Fibroblast of lung (primary cell): ENCODE results near the gene INVS. TPM values are rescaled to one million over a fixed set of nuclear protein-coding genes. Genes with fewer than 3 reads are reported as not detected.
"Not testable (repeated sequence)": the region's sequence is repeated elsewhere in the genome, so short reads cannot be mapped to it uniquely, and the experiment has no call there.

Experiments used
- DNase-seq, 2 donors: peaks; one replicate each; pipeline versions ENCODE4 v3.0.0 to v3.0.0-alpha.2; 2010; ENCODE audit warnings: low read depth in 2 of 2
- H2AFZ ChIP-seq: 2 replicates; pipeline ENCODE4 v1.5.1; 2012; ENCODE audit warnings: low read length, control low read depth, inconsistent platforms
- H3K27ac ChIP-seq: 2 replicates; pipeline ENCODE4 v1.5.1; 2011; ENCODE audit warnings: low read length, control low read depth; ENCODE audit not compliant: insufficient read depth
- H3K27me3 ChIP-seq: 2 replicates; pipeline ENCODE4 v1.5.1; 2011; ENCODE audit warnings: mild to moderate bottlenecking, low read length; ENCODE audit not compliant: control insufficient read depth, insufficient read depth
- H3K36me3 ChIP-seq: 2 replicates; pipeline ENCODE4 v1.5.1; 2011; ENCODE audit warnings: low read length; ENCODE audit not compliant: control insufficient read depth, insufficient read depth
- H3K4me1 ChIP-seq: 2 replicates; pipeline ENCODE4 v1.5.1; 2011; ENCODE audit warnings: low read length; ENCODE audit not compliant: control insufficient read depth, insufficient read depth; ENCODE audit errors: extremely low read depth
- H3K4me2 ChIP-seq: 2 replicates; pipeline ENCODE4 v1.5.1; 2011; ENCODE audit warnings: low read length, control low read depth; ENCODE audit not compliant: insufficient read depth; ENCODE audit errors: extremely low read depth
- H3K4me3 ChIP-seq, 4 experiments: fragments of 200-600 bp in 1 of 4; sonication (generic) in 1 of 4; replicated peaks in 1 of 4; 2 replicates each; pipeline ENCODE4 v1.5.1; 2011 to 2016; ENCODE audit warnings: low read length in 4 of 4, low read depth in 3 of 4, mild to moderate bottlenecking in 3 of 4, control low read depth in 2 of 4, inconsistent platforms in 1 of 4, mixed read lengths in 1 of 4; ENCODE audit not compliant: insufficient read depth in 1 of 4; ENCODE audit errors: control extremely low read depth in 1 of 4
- H3K79me2 ChIP-seq: 2 replicates; pipeline ENCODE4 v1.5.1; 2012; ENCODE audit warnings: mild to moderate bottlenecking, low read length, inconsistent platforms; ENCODE audit not compliant: control insufficient read depth, insufficient read depth
- H3K9ac ChIP-seq: 2 replicates; pipeline ENCODE4 v1.5.1; 2011; ENCODE audit warnings: mild to moderate bottlenecking, low read length, control low read depth; ENCODE audit not compliant: insufficient read depth
- H3K9me3 ChIP-seq: 2 replicates; pipeline ENCODE4 v1.5.1; 2012; ENCODE audit warnings: low read depth, low read length; ENCODE audit not compliant: control insufficient read depth, insufficient read depth
- H4K20me1 ChIP-seq: 2 replicates; pipeline ENCODE4 v1.5.1; 2011; ENCODE audit warnings: low read length; ENCODE audit not compliant: control insufficient read depth, insufficient read depth; ENCODE audit errors: extremely low read depth
- EZH2 ChIP-seq: IDR thresholded peaks from 2 replicates; pipeline ENCODE4 v1.5.1; 2012; ENCODE audit warnings: low read length, control low read depth, mild to moderate bottlenecking; ENCODE audit errors: missing control alignments
- polyA plus RNA-seq, 2 donors: library from polyadenylated mRNA; depleted of rRNA in 1 of 2; stranded (reverse) in 1 of 2; unstranded in 1 of 2; fragments of >200 nt; gene quantifications; 2 replicates each; pipeline ENCODE4 v1.2.1, GENCODE V29; 2011 to 2012; ENCODE audit warnings: missing spikeins in 1 of 2
- total RNA-seq: library from RNA; depleted of rRNA; stranded (reverse); fragments of >200 nt; gene quantifications from 2 replicates; pipeline ENCODE4 v1.2.1, GENCODE V29; 2014
- TF ChIP-seq, protein P1 (sequence below), 2 donors: IDR thresholded peaks in 1 of 2; conservative IDR thresholded peaks in 1 of 2; 1 replicate in 1 of 2; 2 replicates in 1 of 2; pipeline ENCODE4 v1.5.1; 2011 to 2012; ENCODE audit warnings: low read length in 2 of 2, control low read depth in 1 of 2, inconsistent platforms in 1 of 2, low read depth in 1 of 2, mild to moderate bottlenecking in 1 of 2

The INVS gene
- total and polyA plus RNA-seq, 2 donors (not counting 1 experiment from before 2014, with no cell fraction given): 13.1 to 45.4 TPM

DNA sequence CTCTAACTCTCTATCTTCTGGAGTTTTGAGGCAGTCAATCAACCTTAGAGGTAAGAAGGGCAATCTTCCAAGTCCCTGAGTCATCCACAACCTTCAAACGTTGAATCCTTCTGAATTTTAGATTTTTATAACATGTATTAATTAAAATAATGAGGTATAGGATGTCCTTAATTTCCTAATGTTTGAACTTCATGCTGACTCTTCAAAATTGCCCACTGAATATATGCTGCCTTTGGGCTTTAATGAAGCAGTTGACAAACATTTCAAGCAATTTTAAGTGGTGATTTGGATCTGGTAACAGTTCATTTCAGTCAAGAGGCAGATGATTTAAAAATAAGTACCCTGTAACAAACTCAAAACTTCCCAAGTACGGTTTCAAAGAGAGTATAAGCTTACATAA lies 26.2 kb upstream of the INVS start:
- Histone ChIP-seq H2AFZ (no peak overlapping the region), H3K27ac (no peak overlapping the region), H4K20me1 (no peaks in the 10 kb centered on the region), H3K79me2 (no peaks in the 10 kb centered on the region), H3K36me3 (no peaks in the 10 kb centered on the region), H3K4me3 (no peak overlapping the region), H3K9me3 (no peaks in the 10 kb centered on the region), H3K27me3 (no peaks in the 10 kb centered on the region), H3K4me2 (peak overlapping the region; percentile 13), H3K9ac (no peak overlapping the region), H3K4me1 (no peaks in the 10 kb centered on the region)
- DNase-seq: no peak
- TF ChIP-seq, protein P1, sequence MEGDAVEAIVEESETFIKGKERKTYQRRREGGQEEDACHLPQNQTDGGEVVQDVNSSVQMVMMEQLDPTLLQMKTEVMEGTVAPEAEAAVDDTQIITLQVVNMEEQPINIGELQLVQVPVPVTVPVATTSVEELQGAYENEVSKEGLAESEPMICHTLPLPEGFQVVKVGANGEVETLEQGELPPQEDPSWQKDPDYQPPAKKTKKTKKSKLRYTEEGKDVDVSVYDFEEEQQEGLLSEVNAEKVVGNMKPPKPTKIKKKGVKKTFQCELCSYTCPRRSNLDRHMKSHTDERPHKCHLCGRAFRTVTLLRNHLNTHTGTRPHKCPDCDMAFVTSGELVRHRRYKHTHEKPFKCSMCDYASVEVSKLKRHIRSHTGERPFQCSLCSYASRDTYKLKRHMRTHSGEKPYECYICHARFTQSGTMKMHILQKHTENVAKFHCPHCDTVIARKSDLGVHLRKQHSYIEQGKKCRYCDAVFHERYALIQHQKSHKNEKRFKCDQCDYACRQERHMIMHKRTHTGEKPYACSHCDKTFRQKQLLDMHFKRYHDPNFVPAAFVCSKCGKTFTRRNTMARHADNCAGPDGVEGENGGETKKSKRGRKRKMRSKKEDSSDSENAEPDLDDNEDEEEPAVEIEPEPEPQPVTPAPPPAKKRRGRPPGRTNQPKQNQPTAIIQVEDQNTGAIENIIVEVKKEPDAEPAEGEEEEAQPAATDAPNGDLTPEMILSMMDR (conservative IDR thresholded peaks at IDR 0.05 in 1 of 2, IDR thresholded peaks at IDR 0.05 in 1 of 2; ENCODE audit: low read depth in 1 of 2, low read length in 2 of 2): no peak
- TF ChIP-seq EZH2: no peak

DNA sequence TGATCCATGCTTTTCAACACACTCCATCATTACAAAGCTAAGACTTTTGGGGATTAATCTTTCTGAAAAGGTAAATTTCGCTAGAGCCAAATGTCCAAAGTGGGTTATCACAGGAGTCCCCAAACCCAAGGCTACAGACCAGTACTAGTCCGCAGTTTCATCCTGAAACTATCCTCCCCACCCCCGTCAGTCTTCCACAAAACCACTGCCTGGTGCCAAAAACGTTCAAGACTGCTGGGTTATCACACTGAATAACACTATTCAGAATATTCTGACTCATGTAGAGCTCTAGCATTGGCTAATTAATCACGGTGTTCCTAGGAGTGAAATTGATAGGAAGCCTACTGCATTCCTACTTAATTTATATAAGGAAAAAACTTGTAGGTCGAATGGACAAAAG lies 24.9 kb upstream of the INVS start:
- H4K20me1 ChIP-seq: no peaks in the 10 kb centered on the region
- H3K9ac ChIP-seq: no peak overlapping the region
- no peaks in the 10 kb centered on the region for H3K9me3 ChIP-seq
- no peaks in the 10 kb centered on the region for H3K79me2 ChIP-seq
- H3K4me2 ChIP-seq: no peak overlapping the region
- TF ChIP-seq, protein P1 (conservative IDR thresholded peaks at IDR 0.05 in 1 of 2, IDR thresholded peaks at IDR 0.05 in 1 of 2; ENCODE audit: low read depth in 1 of 2, low read length in 2 of 2): no peak
- H2AFZ ChIP-seq: no peak overlapping the region
- peak; percentile 12 to 81 for DNase-seq
- no peaks in the 10 kb centered on the region for H3K27me3 ChIP-seq
- H3K36me3 ChIP-seq: no peaks in the 10 kb centered on the region
- H3K27ac ChIP-seq: no peak overlapping the region
- no peak overlapping the region for H3K4me3 ChIP-seq
- H3K4me1 ChIP-seq: no peaks in the 10 kb centered on the region

DNA sequence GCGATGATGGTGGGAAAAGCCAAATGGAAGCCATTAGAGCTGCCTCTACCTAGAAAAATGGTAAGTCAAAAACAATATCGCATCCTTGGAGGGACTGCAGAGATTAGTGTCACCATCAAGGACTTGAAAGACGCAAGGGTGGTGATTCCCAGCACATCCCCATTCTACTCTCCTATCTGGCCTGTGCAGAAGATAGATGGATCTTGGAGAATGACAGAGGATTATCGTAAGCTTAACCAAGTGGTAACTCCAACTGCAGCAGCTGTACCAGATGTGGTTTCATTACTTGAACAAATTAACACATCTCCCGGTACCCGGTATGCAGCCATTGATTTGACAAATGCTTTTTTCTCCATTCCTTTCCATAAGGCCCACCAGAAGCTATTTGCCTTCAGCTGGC lies 24.1 kb upstream of the INVS start:
- Histone ChIP-seq H3K27ac (no peak overlapping the region), H2AFZ (no peak overlapping the region), H3K4me2 (no peak overlapping the region), H3K36me3 (no peaks in the 10 kb centered on the region), H3K4me3 (no peak overlapping the region), H3K9me3 (no peaks in the 10 kb centered on the region), H3K9ac (no peak overlapping the region), H4K20me1 (no peaks in the 10 kb centered on the region), H3K27me3 (no peaks in the 10 kb centered on the region), H3K79me2 (no peaks in the 10 kb centered on the region), H3K4me1 (no peaks in the 10 kb centered on the region)
- no peak for TF ChIP-seq EZH2
- TF ChIP-seq, protein P1 (conservative IDR thresholded peaks at IDR 0.05 in 1 of 2, IDR thresholded peaks at IDR 0.05 in 1 of 2; ENCODE audit: low read depth in 1 of 2, low read length in 2 of 2): no peak
- DNase-seq: no peak

DNA sequence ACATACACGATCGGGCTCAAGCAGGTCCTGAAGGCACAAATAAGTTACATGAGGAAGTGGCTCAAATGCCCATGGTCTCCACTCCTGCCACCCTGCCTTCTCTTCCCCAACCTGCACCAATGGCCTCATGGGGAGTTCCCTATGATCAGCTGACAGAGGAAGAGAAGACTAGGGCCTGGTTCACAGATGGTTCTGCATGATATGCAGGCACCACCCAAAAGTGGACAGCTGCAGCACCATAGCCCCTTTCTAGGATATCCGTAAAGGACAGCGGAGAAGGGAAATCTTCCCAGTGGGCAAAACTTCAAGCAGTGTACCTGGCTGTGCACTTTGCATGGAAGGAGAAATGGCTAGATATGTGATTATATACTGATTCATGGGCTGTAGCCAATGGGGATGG lies 22.8 kb upstream of the INVS start:
- not testable (repeated sequence) for H3K4me2 ChIP-seq, H3K4me1 ChIP-seq, H2AFZ ChIP-seq, H3K9ac ChIP-seq, H3K79me2 ChIP-seq, H3K9me3 ChIP-seq, H3K36me3 ChIP-seq, H3K27me3 ChIP-seq, H3K27ac ChIP-seq, H4K20me1 ChIP-seq, DNase-seq, H3K4me3 ChIP-seq
